NT2/D1 (cell line): ENCODE data around the gene CHIC1.

ENCODE experiments used
- SUZ12 ChIP-seq: IDR thresholded peaks from 2 replicates; pipeline ENCODE4 v1.6.1; 2011; ENCODE audit not compliant: insufficient read length, insufficient read depth; ENCODE audit errors: extremely low read depth
- YY1 ChIP-seq: IDR thresholded peaks from 2 replicates; pipeline ENCODE4 v1.6.1; 2011; ENCODE audit not compliant: insufficient read length, insufficient read depth

DNA sequence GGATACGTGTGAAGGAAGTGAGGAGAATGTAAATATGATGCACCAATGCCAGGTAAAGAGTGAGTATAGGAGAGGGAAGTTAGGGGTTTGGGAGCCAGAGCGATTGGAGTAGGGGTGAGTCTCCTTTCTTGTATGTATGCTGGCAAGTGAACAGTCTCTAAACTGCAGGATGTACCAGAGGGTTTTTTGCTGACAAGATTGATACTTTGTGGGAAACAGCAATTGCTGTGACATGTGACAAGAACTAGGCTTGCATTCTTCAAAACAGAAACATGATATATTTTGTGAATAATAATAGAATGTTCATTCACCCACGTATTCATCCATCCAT lies 706 bp downstream of the CHIC1 start:
- TF ChIP-seq YY1 (no peak), SUZ12 (no peak)
